A673 (cell line): ENCODE data around the gene LAMA2.

Experiments used
- CTCF ChIP-seq: fragments of 300-800, 200-600 bp; sonication (generic); conservative IDR thresholded peaks from 2 replicates; pipeline ENCODE4 v1.5.1; 2017; ENCODE audit warnings: low read depth, mild to moderate bottlenecking, antibody characterized with exemption, low read length, moderate library complexity, mixed read lengths
- EZH2 ChIP-seq: fragments of 200-600 bp; sonication (generic); IDR thresholded peaks from 2 replicates; pipeline ENCODE4 v1.6.1; 2017; ENCODE audit warnings: borderline replicate concordance, low read depth, mild to moderate bottlenecking, mixed read lengths, antibody characterized with exemption, low read length; ENCODE audit not compliant: poor library complexity, severe bottlenecking

- TF ChIP-seq CTCF = no peak
- TF ChIP-seq EZH2 = no peak
Observed at GRCh38 chr6:129252377-129253071, 369.6 kb downstream of the LAMA2 start.
